Hepatic stellate cell (primary cell): Measurements from ENCODE around the gene HDHD2.

Experiments used
- DNase-seq: peaks from one replicate; pipeline ENCODE4 v3.0.0; 2011; ENCODE audit warnings: low spot score

Gene HDHD2

GRCh38 chr18:47062471-47062870 lies 87.8 kb downstream of the HDHD2 start:
- DNase-seq = no peak
